DMS 273 treated with DMSO at 0.1 percent for 48 hours (cell line): ENCODE measurements around the gene ARHGAP29.
A peak's percentile ranks its signal among the peaks of the same experiment; 100 is the strongest.

Source experiments
- DNase-seq: peaks from one replicate; lab custom pipeline; 2025; lab: John Stamatoyannopoulos, UW

Gene ARHGAP29

GRCh38 chr1:94265011-94265422 lies 27.6 kb upstream of the ARHGAP29 start:
- peak; percentile 18 for DNase-seq

GRCh38 chr1:94260635-94261387 lies 23.4 kb upstream of the ARHGAP29 start:
- DNase-seq = no peak

- DNase-seq = no peak
Observed at GRCh38 chr1:94259635-94260289, 22.4 kb upstream of the ARHGAP29 start.

- no peak for DNase-seq
Observed at GRCh38 chr1:94258873-94259331, 21.5 kb upstream of the ARHGAP29 start.

GRCh38 chr1:94257444-94257843 lies 20.1 kb upstream of the ARHGAP29 start:
- no peak for DNase-seq

- DNase-seq = no peak
Observed at GRCh38 chr1:94255476-94255875, 18.1 kb upstream of the ARHGAP29 start.

- no peak for DNase-seq
Observed at GRCh38 chr1:94254073-94254810, 16.9 kb upstream of the ARHGAP29 start.

GRCh38 chr1:94253456-94254017 lies 16.2 kb upstream of the ARHGAP29 start:
- DNase-seq = no peak

- DNase-seq = no peak
Observed at GRCh38 chr1:94250341-94250740, 13.0 kb upstream of the ARHGAP29 start.

- no peak for DNase-seq
Observed at GRCh38 chr1:94248956-94249688, 11.7 kb upstream of the ARHGAP29 start.

- peak; percentile 7 for DNase-seq
Observed at GRCh38 chr1:94247138-94248094, 10.0 kb upstream of the ARHGAP29 start.

GRCh38 chr1:94246692-94247137 lies 9.3 kb upstream of the ARHGAP29 start:
- DNase-seq = no peak

GRCh38 chr1:94245747-94246438 lies 8.5 kb upstream of the ARHGAP29 start:
- DNase-seq = no peak

- no peak for DNase-seq
Observed at GRCh38 chr1:94244816-94245215, 7.4 kb upstream of the ARHGAP29 start.

GRCh38 chr1:94243665-94244064 lies 6.3 kb upstream of the ARHGAP29 start:
- DNase-seq = no peak

- DNase-seq = no peak
Observed at GRCh38 chr1:94240822-94241221, 3.4 kb upstream of the ARHGAP29 start.

GRCh38 chr1:94239796-94240195 lies 2.4 kb upstream of the ARHGAP29 start:
- DNase-seq = no peak

GRCh38 chr1:94239051-94239450 lies 1.7 kb upstream of the ARHGAP29 start:
- DNase-seq = no peak

GRCh38 chr1:94236630-94237290 lies 624 bp downstream of the ARHGAP29 start:
- DNase-seq = no peak
